Gastroesophageal sphincter (tissue), 4 donors: ENCODE measurements around the gene PRODH2. TPM values are rescaled to one million over a fixed set of nuclear protein-coding genes. Genes with fewer than 3 reads are reported as not detected.
"Not testable (repeated sequence)": the region's sequence is repeated elsewhere in the genome, so short reads cannot be mapped to it uniquely, and the experiment has no call there.

ENCODE experiments used
- ATAC-seq: fragments of 150-250 bp; one replicate; pipeline ENCODE4 v1.9.1; 2016; ENCODE audit warnings: mild to moderate bottlenecking, moderate library complexity
- H3K27ac ChIP-seq, 4 donors: fragments of 200-600 bp; sonication (generic) in 3 of 4; 1 replicate in 3 of 4; 2 replicates in 1 of 4; pipeline ENCODE4 v1.5.1; 2016 to 2019
- H3K27me3 ChIP-seq: fragments of 200-600 bp; sonication (generic); one replicate; pipeline ENCODE4 v1.5.1; 2019
- H3K36me3 ChIP-seq, 2 donors: fragments of 200-600 bp; sonication (generic); one replicate each; pipeline ENCODE4 v1.5.1; 2019; ENCODE audit warnings: control low read depth in 1 of 2
- H3K4me1 ChIP-seq, 3 donors: fragments of 200-600 bp; sonication (generic); 1 replicate in 2 of 3; 2 replicates in 1 of 3; pipeline ENCODE4 v1.5.1; 2016 to 2019; ENCODE audit warnings: control low read depth in 2 of 3
- H3K4me3 ChIP-seq, 2 donors: fragments of 200-600 bp; sonication (generic); one replicate each; pipeline ENCODE4 v1.5.1; 2019; ENCODE audit warnings: mild to moderate bottlenecking in 1 of 2, moderate library complexity in 1 of 2
- H3K9me3 ChIP-seq, 3 donors: fragments of 200-600 bp; sonication (generic); one replicate each; pipeline ENCODE4 v1.5.1; 2017 to 2019; ENCODE audit warnings: control low read depth in 2 of 3
- CTCF ChIP-seq, 4 experiments: fragments of 200-600 bp in 2 of 4; fragments of 450-650 bp in 2 of 4; sonication (generic) in 1 of 4; IDR thresholded peaks; one replicate each; pipeline ENCODE4 v1.5.1; 2017 to 2019; ENCODE audit warnings: antibody characterized with exemption in 4 of 4, mild to moderate bottlenecking in 2 of 4, moderate library complexity in 2 of 4
- EP300 ChIP-seq: sonication (generic); formaldehyde crosslinking; IDR thresholded peaks from one replicate; pipeline ENCODE4 v1.6.1; 2017; ENCODE audit warnings: antibody characterized with exemption, mild to moderate bottlenecking
- POLR2A ChIP-seq, 2 donors: fragments of 450-650 bp; IDR thresholded peaks; one replicate each; pipeline ENCODE4 v1.6.1; 2017; ENCODE audit warnings: antibody characterized with exemption in 2 of 2, mild to moderate bottlenecking in 2 of 2, moderate library complexity in 1 of 2
- POLR2AphosphoS5 ChIP-seq: sonication (generic); formaldehyde crosslinking; IDR thresholded peaks from one replicate; pipeline ENCODE4 v1.6.1; 2017; ENCODE audit warnings: antibody characterized with exemption
- WGBS, 2 donors: methylation state at CpG; one replicate each; pipeline ENCODE4 v1.1.5; 2018; ENCODE audit warnings: low coverage in 1 of 2; 5-methylcytosine and 5-hydroxymethylcytosine counted together
- total RNA-seq, 4 donors: library from RNA; depleted of rRNA; stranded (reverse); fragments of >200 nt; gene quantifications; one replicate each; pipeline ENCODE4 v1.1.0, GENCODE V29; 2016

Gene PRODH2
- total RNA-seq, 4 donors from 2014 or later = not detected

GRCh38 chr19:35842666-35843272 is 30.1 kb upstream of the PRODH2 start:
- Histone ChIP-seq H3K27me3 (peaks cover 86% of the 10 kb centered on the region), H3K4me3 (no peak overlapping the region), H3K36me3 (no peaks in the 10 kb centered on the region), H3K9me3 (peaks cover 0 to 17% (median 3%) of the 10 kb centered on the region in 3 donors), H3K4me1 (peaks cover 0 to 23% (median 12%) of the 10 kb centered on the region in 3 donors), H3K27ac (no peak overlapping the region)
- 77% methylated on average over 4 of the region's 4 CpGs for WGBS, 2 donors
- TF ChIP-seq EP300 = no peak
- TF ChIP-seq POLR2A (IDR thresholded peaks at IDR 0.05) = no peak
- no peak for TF ChIP-seq POLR2AphosphoS5
- TF ChIP-seq CTCF (IDR thresholded peaks at IDR 0.05) = no peak
- ATAC-seq = no peak

- peaks cover 0 to 23% (median 12%) of the 10 kb centered on the region in 3 donors for H3K4me1 ChIP-seq
- no peak overlapping the region for H3K27ac ChIP-seq
- TF ChIP-seq POLR2AphosphoS5 (no peak), CTCF (IDR thresholded peaks at IDR 0.05) (no peak), POLR2A (IDR thresholded peaks at IDR 0.05) (no peak), EP300 (no peak)
- peaks cover 0 to 17% (median 3%) of the 10 kb centered on the region in 3 donors for H3K9me3 ChIP-seq
- no peak overlapping the region for H3K4me3 ChIP-seq
- H3K36me3 ChIP-seq = no peaks in the 10 kb centered on the region
- 77% methylated on average over 4 of the region's 13 CpGs; no CpG with 5 or more reads in 1 of the 2 donors for WGBS, 2 donors
- no peak for ATAC-seq
- peaks cover 81% of the 10 kb centered on the region for H3K27me3 ChIP-seq
These were observed 29.4 kb upstream of the PRODH2 start for GRCh38 chr19:35841961-35842595.

- H3K9me3 ChIP-seq = peaks cover 0 to 17% (median 3%) of the 10 kb centered on the region in 3 donors
- not testable (repeated sequence) for H3K4me3 ChIP-seq, H3K4me1 ChIP-seq, H3K27ac ChIP-seq, ATAC-seq, H3K36me3 ChIP-seq
- WGBS, 2 donors = 38 to 66% methylated on average over 3 to 9 of the region's 11 CpGs
- peaks cover 76% of the 10 kb centered on the region for H3K27me3 ChIP-seq
These were observed 23.5 kb upstream of the PRODH2 start for GRCh38 chr19:35836096-35836495.

- 60 to 72% methylated on average over 1 to 2 of the region's 7 CpGs for WGBS, 2 donors
- Histone ChIP-seq H3K4me3 (no peak overlapping the region), H3K27ac (no peak overlapping the region), H3K9me3 (peaks cover 0 to 12% (median 1%) of the 10 kb centered on the region in 3 donors), H3K27me3 (peaks cover 81% of the 10 kb centered on the region), H3K4me1 (no peaks in the 10 kb centered on the region), H3K36me3 (no peaks in the 10 kb centered on the region)
- no peak for ATAC-seq
- TF ChIP-seq CTCF (IDR thresholded peaks at IDR 0.05) (no peak), EP300 (no peak), POLR2A (IDR thresholded peaks at IDR 0.05) (no peak)
These were observed 21.3 kb upstream of the PRODH2 start for GRCh38 chr19:35833972-35834371.

GRCh38 chr19:35832054-35832453 is 19.4 kb upstream of the PRODH2 start:
- 67 to 75% methylated on average over 1 to 4 of the region's 4 CpGs for WGBS, 2 donors
- ATAC-seq = no peak

More at GRCh38 chr19:35832054-35832453, 19.4 kb upstream of the PRODH2 start:
- no peaks in the 10 kb centered on the region for H3K4me1 ChIP-seq
- H3K4me3 ChIP-seq = no peak overlapping the region
- TF ChIP-seq CTCF (IDR thresholded peaks at IDR 0.05) (no peak), POLR2A (IDR thresholded peaks at IDR 0.05) (no peak), POLR2AphosphoS5 (no peak), EP300 (no peak)
- H3K36me3 ChIP-seq = no peaks in the 10 kb centered on the region
- no peaks in the 10 kb centered on the region for H3K9me3 ChIP-seq
- peaks cover 76% of the 10 kb centered on the region for H3K27me3 ChIP-seq
- H3K27ac ChIP-seq = no peak overlapping the region
